AG09319 (cell line): ENCODE results near the gene BAZ2B.
"Not testable (repeated sequence)": the region's sequence is repeated elsewhere in the genome, so short reads cannot be mapped to it uniquely, and the experiment has no call there.

Experiments
- DNase-seq: peaks from one replicate; pipeline ENCODE4 v3.0.0-alpha.2; 2010; ENCODE audit warnings: low read depth; ENCODE audit errors: extremely low read depth
- TF ChIP-seq, protein P1 (sequence below): IDR thresholded peaks from 2 replicates; pipeline ENCODE4 v1.5.1; 2011; ENCODE audit warnings: low read depth, mild to moderate bottlenecking, inconsistent platforms, low read length, moderate library complexity

BAZ2B gene

DNA sequence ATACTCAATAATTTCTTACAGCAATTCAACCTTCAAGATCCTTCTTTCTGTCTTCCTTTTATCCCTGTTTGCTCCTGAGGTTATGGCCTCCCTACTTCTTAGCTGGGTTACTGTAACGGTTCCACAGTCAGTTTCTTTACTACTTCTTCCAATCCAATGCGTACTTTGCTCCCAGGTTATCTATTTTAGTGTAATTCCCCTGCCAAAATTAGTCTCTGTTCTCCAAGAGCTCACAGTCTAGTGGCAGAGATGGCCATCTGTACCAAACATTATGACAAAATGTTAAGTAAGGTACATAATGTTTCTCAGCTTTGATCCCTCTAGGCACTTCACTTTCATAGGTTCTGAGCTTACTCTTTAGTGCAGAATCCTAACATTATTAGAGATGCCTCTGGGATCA lies 244.8 kb downstream of the BAZ2B start:
- TF ChIP-seq, protein P1, sequence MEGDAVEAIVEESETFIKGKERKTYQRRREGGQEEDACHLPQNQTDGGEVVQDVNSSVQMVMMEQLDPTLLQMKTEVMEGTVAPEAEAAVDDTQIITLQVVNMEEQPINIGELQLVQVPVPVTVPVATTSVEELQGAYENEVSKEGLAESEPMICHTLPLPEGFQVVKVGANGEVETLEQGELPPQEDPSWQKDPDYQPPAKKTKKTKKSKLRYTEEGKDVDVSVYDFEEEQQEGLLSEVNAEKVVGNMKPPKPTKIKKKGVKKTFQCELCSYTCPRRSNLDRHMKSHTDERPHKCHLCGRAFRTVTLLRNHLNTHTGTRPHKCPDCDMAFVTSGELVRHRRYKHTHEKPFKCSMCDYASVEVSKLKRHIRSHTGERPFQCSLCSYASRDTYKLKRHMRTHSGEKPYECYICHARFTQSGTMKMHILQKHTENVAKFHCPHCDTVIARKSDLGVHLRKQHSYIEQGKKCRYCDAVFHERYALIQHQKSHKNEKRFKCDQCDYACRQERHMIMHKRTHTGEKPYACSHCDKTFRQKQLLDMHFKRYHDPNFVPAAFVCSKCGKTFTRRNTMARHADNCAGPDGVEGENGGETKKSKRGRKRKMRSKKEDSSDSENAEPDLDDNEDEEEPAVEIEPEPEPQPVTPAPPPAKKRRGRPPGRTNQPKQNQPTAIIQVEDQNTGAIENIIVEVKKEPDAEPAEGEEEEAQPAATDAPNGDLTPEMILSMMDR, result no peak
- no peak for DNase-seq

DNA sequence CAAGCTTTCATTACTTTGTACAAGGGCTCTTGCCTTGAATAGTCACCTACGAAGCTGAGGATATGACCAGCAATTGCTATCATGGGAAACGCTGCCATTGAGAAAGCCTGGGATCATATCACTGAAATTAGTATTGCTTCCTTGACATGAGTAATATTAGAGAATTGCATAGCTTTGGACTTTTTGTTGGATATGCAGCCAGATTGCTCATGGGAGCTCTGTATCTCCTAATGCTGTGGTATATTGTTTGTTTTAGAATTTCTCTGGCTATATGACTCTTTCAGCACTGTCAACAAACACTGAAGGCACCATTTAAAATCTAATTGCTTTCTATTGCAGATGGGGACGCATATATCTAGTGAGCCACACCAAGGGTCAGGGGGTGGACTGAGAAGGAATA lies 249.8 kb downstream of the BAZ2B start:
- DNase-seq, result no peak
- TF ChIP-seq, protein P1, result no peak

DNA sequence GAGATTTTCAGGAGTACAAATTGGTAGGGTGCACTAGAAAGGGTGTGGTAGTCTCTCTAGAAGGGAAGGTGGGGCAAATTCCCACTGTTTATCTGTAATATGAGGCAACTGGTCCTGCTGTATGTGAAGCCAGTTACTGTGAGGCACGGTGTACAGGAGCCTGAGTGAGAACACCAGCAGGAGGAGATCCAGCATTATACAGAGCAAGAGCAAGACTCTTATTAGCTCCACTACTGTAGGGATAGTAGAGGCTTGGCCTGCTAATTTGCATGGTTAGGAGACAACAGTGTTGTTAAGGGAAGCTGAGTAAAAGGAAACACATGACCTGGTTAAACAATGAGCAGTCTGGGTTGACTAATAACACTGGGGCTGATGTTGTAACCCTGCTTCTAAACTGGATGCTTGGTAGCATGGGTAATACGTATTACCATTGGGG lies 253.5 kb downstream of the BAZ2B start:
- DNase-seq, result no peak
- TF ChIP-seq, protein P1, result no peak

DNA sequence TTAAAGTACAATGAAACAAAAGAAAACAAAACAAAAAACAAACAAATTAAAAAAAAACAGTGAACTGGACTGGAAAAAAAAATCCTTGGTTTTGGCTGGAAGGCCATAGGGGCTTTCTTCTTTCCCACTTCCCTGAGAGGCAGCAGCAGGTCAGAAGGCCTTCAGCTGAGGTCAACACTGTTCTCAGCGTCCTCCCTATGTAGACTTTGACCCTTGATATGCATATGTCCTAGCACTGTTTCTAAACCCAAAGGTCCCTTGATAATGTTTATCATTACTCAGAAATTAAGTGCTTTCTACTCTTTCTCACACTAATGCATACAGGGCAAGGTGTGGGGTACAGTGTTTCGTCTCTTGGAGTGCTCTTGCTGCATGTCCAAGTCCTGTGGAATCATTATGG lies 254.3 kb downstream of the BAZ2B start:
- no peak for DNase-seq
- TF ChIP-seq, protein P1, result no peak

DNA sequence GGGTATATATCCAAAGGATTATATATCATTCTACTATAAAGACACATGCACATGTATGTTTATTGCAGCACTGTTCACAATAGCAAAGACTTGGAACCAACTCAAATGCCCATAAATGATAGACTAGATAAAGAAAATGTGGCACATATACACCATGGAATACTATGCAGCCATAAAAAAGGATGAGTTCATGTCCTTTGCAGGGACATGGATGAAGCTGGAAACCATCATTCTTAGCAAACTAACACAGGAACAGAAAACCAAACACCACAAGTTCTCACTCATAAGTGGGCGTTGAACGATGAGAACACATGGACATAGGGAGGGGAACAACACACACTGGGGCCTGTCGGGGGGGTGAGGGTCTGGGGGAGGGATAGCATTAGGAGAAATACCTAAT lies 254.7 kb downstream of the BAZ2B start:
- not testable (repeated sequence) for DNase-seq

DNA sequence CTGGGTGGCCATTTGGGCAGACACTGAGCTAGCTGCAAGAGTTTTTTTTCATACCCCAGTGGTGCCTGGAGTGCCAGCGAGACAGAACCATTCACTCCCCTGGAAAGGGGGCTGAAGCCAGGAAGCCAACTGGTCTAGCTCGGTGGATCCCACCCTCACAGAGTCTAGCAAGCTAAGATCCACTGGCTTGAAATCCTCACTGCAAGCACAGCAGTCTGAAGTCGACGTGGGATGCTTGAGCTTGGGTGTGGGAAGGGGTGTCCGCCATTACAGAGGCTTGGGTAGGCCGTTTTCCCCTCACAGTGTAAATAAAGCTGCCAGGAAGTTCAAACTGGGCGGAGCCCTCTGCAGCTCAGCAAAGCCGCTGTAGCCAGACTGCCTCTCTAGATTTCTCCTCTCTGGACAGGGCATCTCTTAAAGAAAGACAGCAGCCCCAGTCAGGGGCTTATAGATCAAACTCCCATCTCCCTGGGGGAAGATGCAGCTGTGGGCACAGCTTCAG lies 260.2 kb downstream of the BAZ2B start:
- TF ChIP-seq, protein P1, result no peak
- no peak for DNase-seq

DNA sequence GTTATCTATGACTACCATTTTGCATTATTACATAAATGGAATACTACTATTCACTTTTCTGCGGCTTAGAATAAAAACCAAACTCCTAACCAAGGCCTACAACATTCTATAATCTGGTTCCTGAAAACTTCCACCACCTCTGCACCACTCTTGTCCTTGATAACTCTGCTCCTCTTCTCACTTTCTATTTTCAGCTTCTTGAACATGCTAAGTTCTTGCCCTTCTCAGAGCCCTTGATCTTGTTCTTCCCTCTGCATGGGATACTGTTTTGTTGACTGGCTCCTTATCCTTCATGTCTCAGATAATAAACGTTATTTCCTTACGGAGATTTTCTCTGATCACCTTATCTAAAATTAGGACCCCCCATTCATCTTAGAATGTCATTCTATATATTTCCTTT lies 264.4 kb downstream of the BAZ2B start:
- TF ChIP-seq, protein P1, result no peak
- DNase-seq, result no peak

DNA sequence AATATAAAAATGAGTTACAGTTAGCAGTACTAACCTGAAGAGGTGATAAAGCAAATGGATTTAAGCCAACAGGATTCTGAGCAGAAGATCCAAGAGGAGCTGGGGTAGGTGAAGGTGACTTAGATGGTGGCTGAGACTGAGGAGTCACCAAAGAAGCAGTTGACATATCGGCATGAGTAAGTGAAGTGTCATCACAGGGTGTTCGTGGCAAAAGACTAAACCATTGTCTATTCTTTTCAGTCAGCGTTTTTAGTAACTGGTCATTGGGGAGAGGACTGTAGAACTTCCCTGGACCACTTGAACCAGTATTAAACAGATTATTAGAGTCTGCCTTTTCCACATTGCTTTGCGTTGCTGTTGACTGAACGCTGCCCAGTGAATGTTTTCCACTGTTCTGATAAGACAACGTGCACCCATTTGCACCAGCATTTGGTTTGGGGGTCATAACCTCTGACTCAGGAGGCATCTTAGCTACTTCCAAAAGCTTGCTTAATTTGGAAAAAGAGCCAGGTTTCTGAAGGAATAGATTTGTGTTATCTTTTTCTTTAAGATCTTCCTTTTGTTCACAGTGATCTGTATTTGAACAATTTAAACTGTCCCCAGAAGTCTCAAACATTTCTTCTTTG lies 266.6 kb downstream of the BAZ2B start:
- TF ChIP-seq, protein P1, result no peak
- DNase-seq, result no peak
